ACC112 (cell line): Measurements from ENCODE around the gene ATRIP.

Experiments
- H2AFZ ChIP-seq: fragments of 200-600 bp; sonication (generic); one replicate; pipeline ENCODE4 v1.6.0; 2017; ENCODE audit warnings: antibody characterized with exemption, low read length; ENCODE audit not compliant: unreplicated experiment
- H3K27ac ChIP-seq: fragments of 200-600 bp; sonication (generic); 2 replicates; pipeline ENCODE4 v1.5.1; 2014; ENCODE audit warnings: low read depth, mild to moderate bottlenecking, antibody characterized with exemption, low read length, moderate library complexity
- H3K27me3 ChIP-seq: fragments of 200-600 bp; sonication (generic); 2 replicates; pipeline ENCODE4 v1.6.1; 2014; ENCODE audit warnings: mild to moderate bottlenecking, antibody characterized with exemption, low read length, moderate library complexity, mixed read lengths; ENCODE audit not compliant: insufficient read depth
- H3K36me3 ChIP-seq: fragments of 200-600 bp; sonication (generic); 2 replicates; pipeline ENCODE4 v1.6.1; 2016; ENCODE audit warnings: mild to moderate bottlenecking, antibody characterized with exemption, low read length, moderate library complexity, mixed read lengths; ENCODE audit not compliant: insufficient read depth
- H3K4me1 ChIP-seq: fragments of 200-600 bp; sonication (generic); one replicate; pipeline ENCODE4 v1.6.1; 2016; ENCODE audit warnings: low read length, mixed read lengths; ENCODE audit not compliant: insufficient read depth, unreplicated experiment, control insufficient read depth
- H3K4me3 ChIP-seq: fragments of 200-600 bp; sonication (generic); 2 replicates; pipeline ENCODE4 v1.5.1; 2014; ENCODE audit warnings: mild to moderate bottlenecking, low read depth, low read length
- H3K79me2 ChIP-seq: fragments of 200-600 bp; sonication (generic); one replicate; pipeline ENCODE4 v1.6.0; 2016; ENCODE audit warnings: low read length; ENCODE audit not compliant: control insufficient read depth, unreplicated experiment, insufficient read depth

The ATRIP gene

GRCh38 chr3:48465531-48466378, 19.2 kb downstream of the ATRIP start:
- Histone ChIP-seq H2AFZ (no peak overlapping the region), H3K4me3 (peak overlapping the region; percentile 84), H3K36me3 (peaks cover 8% of the 10 kb centered on the region)

GRCh38 chr3:48466386-48467109, 20.0 kb downstream of the ATRIP start:
- no peaks in the 10 kb centered on the region; the same call in 1 of the 2 replicates for H3K36me3 ChIP-seq
- H3K27me3 ChIP-seq = no peaks in the 10 kb centered on the region
- H3K27ac ChIP-seq = peak overlapping the region; percentile 97
- peaks cover 54% of the 10 kb centered on the region for H3K79me2 ChIP-seq
- H3K4me1 ChIP-seq = peaks cover 56% of the 10 kb centered on the region
- H3K4me3 ChIP-seq = peak overlapping the region; percentile 84
- no peak overlapping the region for H2AFZ ChIP-seq

More at GRCh38 chr3:48465531-48466378, 19.2 kb downstream of the ATRIP start:
- H3K27ac ChIP-seq = peak overlapping the region; percentile 97
- H3K79me2 ChIP-seq = peaks cover 46% of the 10 kb centered on the region
- peaks cover 49% of the 10 kb centered on the region for H3K4me1 ChIP-seq
- H3K27me3 ChIP-seq = no peaks in the 10 kb centered on the region

DNA sequence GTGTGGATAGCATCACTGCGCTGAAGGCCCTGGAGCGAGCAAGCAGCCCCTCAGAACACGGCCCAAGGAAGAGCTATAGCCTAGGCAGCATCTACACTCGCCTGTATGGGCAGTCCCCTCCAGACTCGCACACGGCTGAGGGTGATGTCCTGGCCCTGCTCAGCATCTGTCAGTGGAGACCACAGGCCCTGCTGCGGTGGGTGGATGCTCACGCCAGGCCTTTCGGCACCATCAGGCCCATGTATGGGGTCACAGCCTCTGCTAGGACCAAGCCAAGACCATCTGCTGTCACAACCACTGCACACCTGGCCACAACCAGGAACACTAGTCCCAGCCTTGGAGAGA, 20.5 kb downstream of the ATRIP start:
- Histone ChIP-seq H3K36me3 (no peaks in the 10 kb centered on the region; the same call in 1 of the 2 replicates), H2AFZ (no peak overlapping the region), H3K4me1 (peaks cover 56% of the 10 kb centered on the region), H3K4me3 (peak overlapping the region; percentile 84), H3K27me3 (no peaks in the 10 kb centered on the region), H3K79me2 (peaks cover 59% of the 10 kb centered on the region), H3K27ac (peak overlapping the region; percentile 97)

DNA sequence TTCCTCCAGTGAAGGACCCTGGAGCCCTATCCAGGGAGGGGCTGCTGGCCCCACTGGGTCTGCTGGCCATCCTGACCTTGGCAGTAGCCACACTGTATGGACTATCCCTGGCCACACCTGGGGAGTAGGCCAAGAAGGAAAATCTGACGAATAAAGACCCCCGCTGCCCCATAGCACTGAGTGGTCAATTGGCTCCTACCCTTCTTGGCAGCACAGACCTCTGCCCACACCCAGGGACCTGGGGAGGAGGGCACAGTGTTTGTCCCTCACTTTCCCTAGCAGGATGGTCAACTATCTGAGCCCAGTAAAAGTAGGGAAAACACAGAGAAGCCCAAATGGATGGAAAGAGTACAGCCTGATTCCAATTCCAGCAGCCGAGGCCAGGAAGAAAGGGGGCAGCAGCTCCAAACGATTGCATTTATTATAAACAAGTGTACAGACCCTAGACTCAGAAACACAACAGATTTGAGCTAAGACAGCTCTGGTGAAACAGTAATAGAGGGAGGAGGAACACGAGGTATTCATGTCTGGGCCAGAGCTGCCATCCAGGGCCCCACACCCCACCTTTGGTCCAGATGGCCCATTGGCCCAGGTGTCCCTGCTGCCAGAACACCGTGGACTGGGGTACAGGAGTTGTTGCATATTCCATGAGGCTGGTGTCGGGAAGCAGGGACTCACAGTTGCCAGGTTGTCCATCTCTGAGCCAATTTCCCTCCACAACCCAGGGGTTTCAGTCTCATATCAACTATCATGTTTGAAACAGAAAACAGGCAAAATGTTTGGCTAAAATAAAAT, 21.1 kb downstream of the ATRIP start:
- Histone ChIP-seq H3K4me3 (peak overlapping the region; percentile 84), H3K27ac (peak overlapping the region; percentile 97), H3K79me2 (peaks cover 65% of the 10 kb centered on the region), H2AFZ (no peak overlapping the region), H3K27me3 (no peaks in the 10 kb centered on the region), H3K36me3 (no peaks in the 10 kb centered on the region; the same call in 1 of the 2 replicates), H3K4me1 (peaks cover 56% of the 10 kb centered on the region)

DNA sequence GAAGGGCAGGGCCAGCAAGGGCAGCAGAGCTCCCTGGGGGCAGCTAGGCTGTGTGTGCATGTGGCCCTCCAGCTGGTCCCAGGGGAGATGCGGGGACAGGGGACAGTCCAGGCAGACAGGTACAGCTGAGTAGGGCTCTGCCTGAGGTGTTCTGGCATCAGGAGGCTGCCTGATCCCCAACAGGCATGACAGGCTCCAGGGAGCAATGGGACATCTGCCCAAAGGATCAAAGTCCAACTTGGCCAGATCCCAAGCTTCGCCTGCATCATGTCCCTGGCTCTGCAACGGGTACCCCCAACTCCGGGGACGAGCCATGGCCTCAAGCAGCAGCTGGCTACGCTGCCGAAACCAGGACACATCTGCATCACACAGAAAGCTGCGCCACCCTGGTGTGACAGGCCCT, 21.8 kb downstream of the ATRIP start:
- Histone ChIP-seq H3K36me3 (no peaks in the 10 kb centered on the region; the same call in 1 of the 2 replicates), H3K79me2 (peaks cover 67% of the 10 kb centered on the region), H3K4me1 (peaks cover 58% of the 10 kb centered on the region), H3K27ac (peak overlapping the region; percentile 97), H3K27me3 (no peaks in the 10 kb centered on the region), H3K4me3 (peak overlapping the region; percentile 84), H2AFZ (no peak overlapping the region)

DNA sequence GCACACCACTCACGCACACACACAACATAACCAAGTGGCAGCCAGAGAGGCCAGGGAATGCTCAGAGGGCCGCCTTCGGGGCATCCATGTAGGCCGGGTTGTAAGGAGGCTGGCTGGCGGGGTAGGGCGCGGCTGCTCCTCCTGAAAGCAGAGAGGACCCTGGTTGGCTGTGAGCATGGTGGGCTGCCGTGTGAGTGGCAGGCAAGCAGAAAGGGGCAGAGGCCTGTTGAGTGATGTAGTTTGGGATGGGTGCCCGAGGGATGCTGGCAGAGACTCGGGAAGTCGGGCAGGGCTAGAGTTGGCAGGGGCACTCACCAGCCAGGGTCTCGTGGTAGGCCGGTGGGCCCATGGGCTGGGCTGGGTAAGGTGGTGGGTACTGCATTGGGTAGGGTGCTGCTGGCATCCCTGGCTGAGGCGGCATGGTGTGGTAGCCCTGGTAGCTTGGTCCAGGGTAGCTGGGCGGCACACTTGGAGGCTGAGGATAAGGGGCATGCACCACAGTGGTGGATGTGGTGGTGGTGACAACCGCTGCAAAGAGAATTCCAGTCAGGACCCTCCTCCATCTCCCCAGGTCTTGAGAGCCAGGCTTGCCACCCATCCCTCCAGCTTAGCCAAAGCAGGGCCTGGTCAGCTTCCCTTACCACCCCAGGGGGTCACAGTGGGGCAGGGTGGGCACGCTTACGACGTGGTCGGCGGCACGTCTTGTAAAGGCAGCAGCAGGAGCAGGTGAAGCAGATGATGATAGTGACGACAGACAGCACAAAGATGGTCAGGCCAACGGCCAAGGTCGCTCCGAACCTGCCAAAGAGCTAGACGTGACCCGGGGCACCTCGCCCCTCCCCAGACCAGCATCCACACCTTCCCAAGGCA, 22.7 kb downstream of the ATRIP start:
- Histone ChIP-seq H3K27me3 (no peaks in the 10 kb centered on the region), H3K4me1 (peaks cover 61% of the 10 kb centered on the region), H3K27ac (no peak overlapping the region), H3K79me2 (peaks cover 67% of the 10 kb centered on the region), H3K4me3 (no peak overlapping the region), H2AFZ (no peak overlapping the region), H3K36me3 (no peaks in the 10 kb centered on the region; the same call in 1 of the 2 replicates)

DNA sequence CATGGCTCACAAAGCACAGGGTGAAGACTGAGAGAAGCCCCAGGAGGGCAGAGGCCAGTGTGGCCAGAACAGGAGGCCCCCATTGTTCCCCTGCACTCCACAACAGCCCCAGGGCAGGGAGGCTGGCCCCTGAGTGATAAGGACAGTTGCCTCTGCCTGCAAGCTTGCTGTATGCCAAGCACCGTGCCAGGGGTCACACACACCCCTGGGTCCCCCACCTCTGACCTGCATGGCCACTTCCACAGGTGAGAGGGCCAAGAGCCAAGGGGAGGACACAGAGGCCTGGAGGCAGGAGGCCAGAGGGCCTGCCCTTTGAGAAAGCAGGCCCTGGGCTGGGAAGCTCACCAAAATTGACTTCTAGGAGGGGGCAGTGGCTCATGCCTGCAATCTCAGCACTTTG, 23.7 kb downstream of the ATRIP start:
- Histone ChIP-seq H3K36me3 (no peaks in the 10 kb centered on the region; the same call in 1 of the 2 replicates), H3K4me1 (peaks cover 56% of the 10 kb centered on the region), H3K79me2 (peaks cover 67% of the 10 kb centered on the region), H3K4me3 (peak overlapping the region; percentile 29; the same call in 1 of the 2 replicates), H2AFZ (no peak overlapping the region), H3K27me3 (no peaks in the 10 kb centered on the region), H3K27ac (no peak overlapping the region)

GRCh38 chr3:48472673-48472922, 26.1 kb downstream of the ATRIP start:
- Histone ChIP-seq H3K4me1 (peaks cover 42% of the 10 kb centered on the region), H2AFZ (no peak overlapping the region)

GRCh38 chr3:48472923-48473616, 26.5 kb downstream of the ATRIP start:
- Histone ChIP-seq H3K4me3 (peak overlapping the region; percentile 91), H3K27me3 (no peaks in the 10 kb centered on the region), H3K79me2 (peaks cover 48% of the 10 kb centered on the region), H3K36me3 (no peaks in the 10 kb centered on the region), H2AFZ (peak overlapping the region; percentile 10), H3K27ac (peak overlapping the region; percentile 99), H3K4me1 (peaks cover 37% of the 10 kb centered on the region)

More at GRCh38 chr3:48472673-48472922, 26.1 kb downstream of the ATRIP start:
- Histone ChIP-seq H3K79me2 (peaks cover 53% of the 10 kb centered on the region), H3K27me3 (no peaks in the 10 kb centered on the region), H3K4me3 (peak overlapping the region; percentile 91), H3K27ac (peak overlapping the region; percentile 99), H3K36me3 (no peaks in the 10 kb centered on the region)
